GM19467 (cell line): Measurements from ENCODE around the gene PARD6A.
A peak's percentile ranks its signal among the peaks of the same experiment; 100 is the strongest.

Source experiments
- ATAC-seq: cut with Tn5 transposase; IDR thresholded peaks from one replicate; pipeline ENCODE4 v1.9.1; 2021; ENCODE audit warnings: mild to moderate bottlenecking, moderate library complexity; ENCODE audit not compliant: unreplicated experiment

Gene PARD6A

GRCh38 chr16:67660564-67661028, at the start of gene PARD6A:
PARD6A (plus strand) TSS chr16:67660960; CDS start chr16:67661039, 79 bp downstream.
- ATAC-seq, result peak; percentile 68

GRCh38 chr16:67613808-67614207, 47.0 kb upstream of the PARD6A start:
- no peak for ATAC-seq

GRCh38 chr16:67628216-67628615, 32.5 kb upstream of the PARD6A start:
- ATAC-seq, result no peak

- ATAC-seq, result no peak
Measured at GRCh38 chr16:67632415-67633172, 28.2 kb upstream of the PARD6A start.

- ATAC-seq, result no peak
Measured at GRCh38 chr16:67636713-67637112, 24.0 kb upstream of the PARD6A start.

- no peak for ATAC-seq
Measured at GRCh38 chr16:67637625-67638024, 23.1 kb upstream of the PARD6A start.

GRCh38 chr16:67641779-67642708, 18.7 kb upstream of the PARD6A start:
- no peak for ATAC-seq

- no peak for ATAC-seq
Measured at GRCh38 chr16:67644038-67644437, 16.7 kb upstream of the PARD6A start.

GRCh38 chr16:67645397-67646121, 15.2 kb upstream of the PARD6A start:
- ATAC-seq, result no peak

- ATAC-seq, result no peak
Measured at GRCh38 chr16:67647111-67647651, 13.6 kb upstream of the PARD6A start.

- no peak for ATAC-seq
Measured at GRCh38 chr16:67647681-67648080, 13.1 kb upstream of the PARD6A start.

GRCh38 chr16:67648088-67648763, 12.5 kb upstream of the PARD6A start:
- ATAC-seq, result no peak

- no peak for ATAC-seq
Measured at GRCh38 chr16:67648764-67649407, 11.9 kb upstream of the PARD6A start.

- ATAC-seq, result no peak
Measured at GRCh38 chr16:67649494-67649931, 11.2 kb upstream of the PARD6A start.

- no peak for ATAC-seq
Measured at GRCh38 chr16:67650023-67650422, 10.7 kb upstream of the PARD6A start.

- no peak for ATAC-seq
Measured at GRCh38 chr16:67651039-67651438, 9.7 kb upstream of the PARD6A start.

GRCh38 chr16:67651847-67652246, 8.9 kb upstream of the PARD6A start:
- no peak for ATAC-seq

GRCh38 chr16:67652578-67653127, 8.1 kb upstream of the PARD6A start:
- ATAC-seq, result no peak

GRCh38 chr16:67653128-67653788, 7.5 kb upstream of the PARD6A start:
- ATAC-seq, result no peak
